ENCODE measurements around the gene PRICKLE2. TPM values are rescaled to one million over a fixed set of nuclear protein-coding genes. Genes with fewer than 3 reads are reported as not detected.

PRICKLE2 gene
- total and polyA plus RNA-seq, 10 donors, result 0.27 to 11.4 (median 5.4) TPM

GRCh38 chr3:64259636-64260035 is 34.4 kb upstream of the PRICKLE2 start:
- no peaks in the 10 kb centered on the region for H3K9me3 ChIP-seq
- TF ChIP-seq CTCF (IDR thresholded peaks at IDR 0.05 in 8 of 11, conservative IDR thresholded peaks at IDR 0.05 in 3 of 11) (no peak), POLR2AphosphoS5 (IDR thresholded peaks at IDR 0.05) (no peak), POLR2A (IDR thresholded peaks at IDR 0.05) (no peak)
- peaks cover 0 to 5% (median 0%) of the 10 kb centered on the region in 7 donors for H3K27me3 ChIP-seq (replicated peaks in 1 of 7)
- intact Hi-C loops (cut with DNase I; ENCODE audit: low total_unique reads), result no loop called here
- DNase-seq, result no peak
- no peaks in the 10 kb centered on the region for H3K4me1 ChIP-seq
- H3K36me3 ChIP-seq, result no peaks in the 10 kb centered on the region
- no peak overlapping the region for H3K4me3 ChIP-seq
- no peak overlapping the region for H3K27ac ChIP-seq
- WGBS, 5 donors, result 73 to 92% (median 89%) methylated on average over 2 of the region's 2 CpGs

GRCh38 chr3:64257100-64257755 is 32.0 kb upstream of the PRICKLE2 start:
- Histone ChIP-seq H3K27ac (no peak overlapping the region), H3K9me3 (no peaks in the 10 kb centered on the region), H3K27me3 (replicated peaks in 1 of 7) (no peaks in the 10 kb centered on the region), H3K36me3 (no peaks in the 10 kb centered on the region), H3K4me3 (no peak overlapping the region), H3K4me1 (no peaks in the 10 kb centered on the region)
- no peak for TF ChIP-seq CTCF (IDR thresholded peaks at IDR 0.05 in 8 of 11, conservative IDR thresholded peaks at IDR 0.05 in 3 of 11)
- no peak for TF ChIP-seq POLR2A (IDR thresholded peaks at IDR 0.05)
- no peak for TF ChIP-seq POLR2AphosphoS5 (IDR thresholded peaks at IDR 0.05)
- DNase-seq, result no peak
- intact Hi-C loops (cut with DNase I; ENCODE audit: low total_unique reads), result no loop called here

- Histone ChIP-seq H3K4me1 (no peaks in the 10 kb centered on the region), H3K36me3 (no peaks in the 10 kb centered on the region), H3K27me3 (replicated peaks in 1 of 7) (no peaks in the 10 kb centered on the region), H3K9me3 (no peaks in the 10 kb centered on the region), H3K4me3 (no peak overlapping the region), H3K27ac (no peak overlapping the region)
- intact Hi-C loops (cut with DNase I; ENCODE audit: low total_unique reads), result no loop called here
- TF ChIP-seq POLR2A (IDR thresholded peaks at IDR 0.05) (no peak), CTCF (IDR thresholded peaks at IDR 0.05 in 8 of 11, conservative IDR thresholded peaks at IDR 0.05 in 3 of 11) (no peak), POLR2AphosphoS5 (IDR thresholded peaks at IDR 0.05) (no peak)
- WGBS, 5 donors, result 83 to 87% (median 85%) methylated on average over 5 of the region's 5 CpGs
- DNase-seq, result no peak
Observed at GRCh38 chr3:64255741-64256340, 30.6 kb upstream of the PRICKLE2 start.

DNA sequence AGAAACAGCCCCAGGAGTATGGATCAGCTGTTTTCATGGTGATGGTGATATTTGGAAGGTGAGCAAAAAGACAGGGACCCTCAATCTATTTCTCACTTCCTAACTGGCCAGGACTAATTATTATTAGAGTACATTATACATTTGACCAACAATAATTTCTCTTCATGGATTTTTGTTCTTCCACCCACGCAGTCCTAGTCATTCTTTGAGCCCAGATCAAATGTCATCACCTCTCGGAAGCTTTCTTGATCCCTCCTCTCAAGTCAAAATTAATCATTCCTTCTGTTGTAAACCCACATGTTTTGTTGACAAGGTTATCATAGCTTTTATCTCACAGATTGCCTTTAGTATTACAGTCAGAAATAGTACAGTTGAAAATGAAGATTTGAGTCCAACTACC is 29.2 kb upstream of the PRICKLE2 start:
- no peak overlapping the region for H3K27ac ChIP-seq
- intact Hi-C loops (cut with DNase I; ENCODE audit: low total_unique reads), result no loop called here
- no peaks in the 10 kb centered on the region for H3K27me3 ChIP-seq (replicated peaks in 1 of 7)
- H3K4me3 ChIP-seq, result no peak overlapping the region
- TF ChIP-seq POLR2A (IDR thresholded peaks at IDR 0.05), result no peak
- no peak for TF ChIP-seq POLR2AphosphoS5 (IDR thresholded peaks at IDR 0.05)
- no peak for TF ChIP-seq CTCF (IDR thresholded peaks at IDR 0.05 in 8 of 11, conservative IDR thresholded peaks at IDR 0.05 in 3 of 11)
- no peak for DNase-seq
- no peaks in the 10 kb centered on the region for H3K9me3 ChIP-seq
- WGBS, 5 donors, result 81 to 90% (median 84%) methylated on average over 2 of the region's 2 CpGs
- H3K4me1 ChIP-seq, result no peaks in the 10 kb centered on the region
- no peaks in the 10 kb centered on the region for H3K36me3 ChIP-seq

All from spleen (tissue), 11 donors.